Measurements from ENCODE around the gene CCNJL.

- TF ChIP-seq CTCF (IDR thresholded peaks at IDR 0.05) (no peak), POLR2A (IDR thresholded peaks at IDR 0.05) (no peak)
Measured at GRCh38 chr5:160291467-160291866, 20.9 kb downstream of the CCNJL start.
